AG09309 (cell line): Measurements from ENCODE around the gene ATRN.

Experiments
- DNase-seq: peaks from one replicate; pipeline ENCODE4 v3.0.0-alpha.2; 2010; ENCODE audit warnings: low read depth
- H3K4me3 ChIP-seq: 2 replicates; pipeline ENCODE4 v1.5.1; 2011; ENCODE audit warnings: mild to moderate bottlenecking, low read depth, low read length, moderate library complexity; ENCODE audit not compliant: control insufficient read depth
- TF ChIP-seq, protein P1 (sequence below): IDR thresholded peaks from 2 replicates; pipeline ENCODE4 v1.5.1; 2011; ENCODE audit warnings: mild to moderate bottlenecking, low read depth, low read length, inconsistent platforms; ENCODE audit not compliant: insufficient read depth, control insufficient read depth; ENCODE audit errors: missing control alignments

ATRN gene

DNA sequence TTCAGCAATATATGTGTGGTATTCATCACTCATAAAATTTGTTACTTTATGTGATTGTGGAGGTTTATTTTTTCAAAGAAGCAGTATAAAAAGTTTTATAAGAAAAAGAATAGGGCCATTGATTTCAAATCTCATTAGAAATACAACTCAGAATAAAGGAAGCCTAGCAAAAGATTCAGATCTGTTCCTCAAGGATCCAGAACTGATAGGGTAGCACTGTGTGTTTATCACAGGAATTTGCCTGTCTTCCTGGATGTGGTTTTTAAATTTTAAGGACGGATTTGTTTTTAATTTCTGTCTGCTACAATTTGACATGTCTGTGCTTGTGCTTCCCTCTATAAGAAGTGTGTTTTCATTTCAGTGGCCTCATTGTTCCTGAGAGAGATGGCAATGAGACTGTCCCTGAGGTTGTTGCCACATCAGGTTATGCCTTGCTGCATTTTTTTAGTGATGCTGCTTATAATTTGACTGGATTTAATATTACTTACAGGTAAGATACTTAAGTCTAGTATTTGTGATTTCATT, 74.6 kb downstream of the ATRN start:
- TF ChIP-seq, protein P1, sequence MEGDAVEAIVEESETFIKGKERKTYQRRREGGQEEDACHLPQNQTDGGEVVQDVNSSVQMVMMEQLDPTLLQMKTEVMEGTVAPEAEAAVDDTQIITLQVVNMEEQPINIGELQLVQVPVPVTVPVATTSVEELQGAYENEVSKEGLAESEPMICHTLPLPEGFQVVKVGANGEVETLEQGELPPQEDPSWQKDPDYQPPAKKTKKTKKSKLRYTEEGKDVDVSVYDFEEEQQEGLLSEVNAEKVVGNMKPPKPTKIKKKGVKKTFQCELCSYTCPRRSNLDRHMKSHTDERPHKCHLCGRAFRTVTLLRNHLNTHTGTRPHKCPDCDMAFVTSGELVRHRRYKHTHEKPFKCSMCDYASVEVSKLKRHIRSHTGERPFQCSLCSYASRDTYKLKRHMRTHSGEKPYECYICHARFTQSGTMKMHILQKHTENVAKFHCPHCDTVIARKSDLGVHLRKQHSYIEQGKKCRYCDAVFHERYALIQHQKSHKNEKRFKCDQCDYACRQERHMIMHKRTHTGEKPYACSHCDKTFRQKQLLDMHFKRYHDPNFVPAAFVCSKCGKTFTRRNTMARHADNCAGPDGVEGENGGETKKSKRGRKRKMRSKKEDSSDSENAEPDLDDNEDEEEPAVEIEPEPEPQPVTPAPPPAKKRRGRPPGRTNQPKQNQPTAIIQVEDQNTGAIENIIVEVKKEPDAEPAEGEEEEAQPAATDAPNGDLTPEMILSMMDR = no peak
- H3K4me3 ChIP-seq = no peak overlapping the region
- DNase-seq = no peak

- TF ChIP-seq, protein P1 = no peak
- H3K4me3 ChIP-seq = no peak overlapping the region
- DNase-seq = no peak
Observed at GRCh38 chr20:3547906-3548305, 77.1 kb downstream of the ATRN start.

GRCh38 chr20:3550837-3551236, 80.0 kb downstream of the ATRN start:
- DNase-seq = no peak
- no peak overlapping the region for H3K4me3 ChIP-seq
- TF ChIP-seq, protein P1 = no peak

DNA sequence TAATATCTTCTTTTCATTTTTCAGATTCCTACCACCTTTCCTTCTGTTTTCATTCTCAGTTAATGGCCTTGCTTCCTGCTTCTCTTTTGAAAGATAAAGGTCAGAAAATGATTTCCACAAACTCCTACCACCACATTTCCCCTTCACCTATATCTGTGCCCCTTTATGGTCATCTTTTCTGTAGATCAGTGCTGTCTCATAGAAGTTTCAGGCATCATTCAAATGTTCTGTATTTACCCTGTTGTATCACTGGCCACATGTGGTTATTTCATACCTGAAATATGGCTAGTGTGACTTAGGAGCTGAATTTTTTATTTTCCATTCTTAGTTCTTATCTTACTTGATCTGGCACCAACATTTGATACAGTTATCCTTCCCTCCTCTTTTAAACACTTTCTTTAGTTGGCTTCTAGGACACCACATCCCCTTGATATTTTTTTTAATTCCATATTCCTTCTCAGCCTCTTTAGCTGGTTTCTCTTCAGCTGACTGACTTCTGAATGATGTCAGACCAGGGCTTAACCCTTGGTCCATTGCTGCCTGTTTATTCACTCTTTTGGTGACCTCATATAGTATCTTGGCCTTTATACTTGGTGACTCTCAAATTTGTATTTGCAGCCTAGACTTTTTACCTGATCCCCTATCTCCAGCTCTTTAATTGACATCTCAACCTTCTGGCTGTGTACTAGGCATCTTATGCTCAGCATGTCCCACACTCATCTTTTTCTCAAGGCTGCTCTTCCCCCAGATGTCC, 81.0 kb downstream of the ATRN start:
- TF ChIP-seq, protein P1 = no peak
- H3K4me3 ChIP-seq = no peak overlapping the region
- DNase-seq = no peak

DNA sequence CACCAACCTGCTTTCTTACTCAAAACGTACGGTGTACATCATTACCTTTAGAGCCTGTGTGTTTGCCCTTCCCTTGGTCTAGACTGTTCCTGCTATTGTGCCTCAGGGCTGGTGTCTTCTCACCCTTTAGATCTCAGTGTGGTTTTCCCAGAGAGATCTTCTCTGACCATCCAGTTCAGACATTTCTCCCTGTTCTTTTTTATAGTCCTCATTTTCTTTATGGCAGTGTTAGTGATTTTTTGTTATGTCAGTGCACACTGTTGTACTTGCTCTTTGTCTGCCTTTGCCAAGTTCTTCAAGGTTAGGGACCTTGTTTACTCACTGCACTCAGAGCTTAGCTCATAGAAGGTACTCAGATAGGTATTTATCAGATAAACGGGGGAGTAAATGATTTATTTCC, 82.8 kb downstream of the ATRN start:
- no peak for DNase-seq
- no peak overlapping the region for H3K4me3 ChIP-seq
- TF ChIP-seq, protein P1 = no peak

GRCh38 chr20:3557237-3557785, 86.5 kb downstream of the ATRN start:
- no peak overlapping the region for H3K4me3 ChIP-seq
- DNase-seq = no peak
- TF ChIP-seq, protein P1 = no peak
